GM12878 (cell line): ENCODE measurements around the gene NRAS. TPM values are rescaled to one million over a fixed set of nuclear protein-coding genes. Genes with fewer than 3 reads are reported as not detected.

ENCODE experiments used
- ATAC-seq: fragments of 200-7000 bp; cut with Tn5 transposase; 3 replicates; pipeline ENCODE4 v1.9.1; 2020; ENCODE audit warnings: mild to moderate bottlenecking, moderate library complexity
- BruUV-seq: library from RNA; stranded (reverse); fragments of 400-500 nt; replicated peaks from 2 replicates; lab custom pipeline; 2021; lab: Mats Ljungman, UMichigan
- CTCF ChIA-PET: fragments of 300-600 bp; sonication (Branson Sonifier 250); formaldehyde crosslinking; extraction: SDS; loops from one replicate; lab custom pipeline; 2021; ENCODE audit warnings: inconsistent platforms; lab: Yijun Ruan, JAX
- POLR2A ChIA-PET: fragments of 350-600 bp; formaldehyde crosslinking; extraction: SDS; loops from one replicate; lab custom pipeline; 2021; ENCODE audit warnings: inconsistent platforms; lab: Charles Lee
- RAD21 ChIA-PET: fragments of 300-600 bp; sonication (Branson Sonifier 250); formaldehyde crosslinking; loops from one replicate; lab custom pipeline; 2023; ENCODE audit warnings: antibody characterized with exemption; ENCODE audit not compliant: unreplicated experiment; lab: Charles Lee
- SMC1A ChIA-PET: fragments of 300-600 bp; sonication (Branson Sonifier 250); formaldehyde crosslinking; loops from one replicate; lab custom pipeline; 2023; ENCODE audit not compliant: unreplicated experiment, uncharacterized antibody; lab: Charles Lee
- DNase-seq: peaks from one replicate; pipeline ENCODE4 v3.0.0-alpha.2; 2011; ENCODE audit warnings: low read depth, low spot score
- FAIRE-seq: peaks from 3 replicates; lab custom pipeline; 2011; peaks lifted over from hg19 to GRCh38; lab: Jason Lieb, UNC
- H2AFZ ChIP-seq: 2 replicates; pipeline ENCODE4 v1.6.0; 2011; ENCODE audit warnings: low read depth, low read length, control low read depth; ENCODE audit not compliant: control insufficient read depth
- H3K27ac ChIP-seq: 2 replicates; pipeline ENCODE4 v1.5.1; 2011; ENCODE audit warnings: control low read depth; ENCODE audit not compliant: control insufficient read depth, insufficient read depth
- H3K27me3 ChIP-seq, 2 experiments: replicated peaks in 1 of 2; 2 replicates each; pipeline versions ENCODE4 v1.6.0 to v1.6.1; 2011; ENCODE audit warnings: low read length in 1 of 2; ENCODE audit not compliant: control insufficient read depth in 2 of 2, insufficient read depth in 2 of 2
- H3K36me3 ChIP-seq, 2 experiments: 2 replicates each; pipeline ENCODE4 v1.5.1; 2011; ENCODE audit warnings: low read length in 1 of 2; ENCODE audit not compliant: control insufficient read depth in 2 of 2, insufficient read depth in 2 of 2
- H3K4me1 ChIP-seq: 2 replicates; pipeline ENCODE4 v1.6.1; 2011; ENCODE audit warnings: mild to moderate bottlenecking, low read length, moderate library complexity, mixed read lengths; ENCODE audit not compliant: control insufficient read depth, insufficient read depth
- H3K4me2 ChIP-seq: 2 replicates; pipeline ENCODE4 v1.6.0; 2011; ENCODE audit warnings: control low read depth; ENCODE audit not compliant: control insufficient read depth, insufficient read depth
- H3K4me3 ChIP-seq: fragments of 200-600 bp; sonication (generic); 2 replicates; pipeline ENCODE4 v1.5.1; 2016
- H3K79me2 ChIP-seq: 2 replicates; pipeline ENCODE4 v1.6.0; 2011; ENCODE audit warnings: low read length; ENCODE audit not compliant: control insufficient read depth, insufficient read depth
- H3K9ac ChIP-seq: 2 replicates; pipeline ENCODE4 v1.8.0; 2011; ENCODE audit warnings: low read length, control low read depth, mixed read lengths; ENCODE audit not compliant: control insufficient read depth, insufficient read depth
- H3K9me3 ChIP-seq: replicated peaks from 3 replicates; pipeline ENCODE4 v1.5.1; 2011; ENCODE audit warnings: mild to moderate bottlenecking, low read length; ENCODE audit not compliant: control insufficient read depth, insufficient read depth
- H4K20me1 ChIP-seq: 2 replicates; pipeline ENCODE4 v1.6.0; 2011; ENCODE audit not compliant: control insufficient read depth, insufficient read depth
- ATF7 ChIP-seq: fragments of 450-650 bp; IDR thresholded peaks from 2 replicates; pipeline ENCODE4 v1.6.1; 2016; ENCODE audit warnings: low read depth, mild to moderate bottlenecking
- CHD2 ChIP-seq: IDR thresholded peaks from 2 replicates; pipeline ENCODE4 v1.6.1; 2011; ENCODE audit warnings: low read depth, low read length, improper control_type of control experiment, borderline replicate concordance
- DPF2 ChIP-seq: fragments of 450-650 bp; IDR thresholded peaks from 2 replicates; pipeline ENCODE4 v1.6.1; 2017; ENCODE audit warnings: mild to moderate bottlenecking
- HDAC2 ChIP-seq: fragments of 200-600 bp; sonication (generic); IDR thresholded peaks from 2 replicates; pipeline ENCODE4 v1.6.1; 2017
- KAT2A ChIP-seq: conservative IDR thresholded peaks from 2 replicates; pipeline ENCODE4 v1.6.1; 2011; ENCODE audit warnings: low read depth, low read length; ENCODE audit not compliant: control insufficient read depth
- NR2C2 ChIP-seq: IDR thresholded peaks from 2 replicates; pipeline ENCODE4 v1.6.1; 2011; ENCODE audit warnings: borderline replicate concordance, low read depth; ENCODE audit not compliant: control insufficient read depth, insufficient read length
- NRF1 ChIP-seq: conservative IDR thresholded peaks from 2 replicates; pipeline ENCODE4 v1.6.1; 2011; ENCODE audit warnings: mild to moderate bottlenecking, low read depth, low read length, improper control_type of control experiment
- RAD51 ChIP-seq: fragments of 450-650 bp; IDR thresholded peaks from 2 replicates; pipeline ENCODE4 v1.6.1; 2016; ENCODE audit warnings: moderate library complexity, mild to moderate bottlenecking, inconsistent platforms
- RUNX3 ChIP-seq: IDR thresholded peaks from 2 replicates; pipeline ENCODE4 v1.6.1; 2012; ENCODE audit warnings: low read length, inconsistent platforms
- WRNIP1 ChIP-seq: IDR thresholded peaks from 2 replicates; pipeline ENCODE4 v1.6.1; 2011; ENCODE audit warnings: low read depth, low read length, improper control_type of control experiment, borderline replicate concordance
- WGBS: methylation state at CpG from one replicate; pipeline ENCODE4 v1.1.6; 2016; ENCODE audit warnings: low lambda C conversion rate; ENCODE audit not compliant: insufficient replicate concordance, insufficient coverage; ENCODE audit errors: missing lambda C conversion rate; 5-methylcytosine and 5-hydroxymethylcytosine counted together
- in situ Hi-C: fragments of 300-500 bp; cut with MboI; formaldehyde crosslinking; loops from 9 replicates; pipeline ENCODE4 v1.14.3; 2018; ENCODE audit warnings: mixed read lengths
- intact Hi-C: fragments of 100-400 bp; cut with micrococcal nuclease; formaldehyde crosslinking; loops from one replicate; pipeline ENCODE4 v1.14.2; 2022; ENCODE audit not compliant: unreplicated experiment
- polyA plus RNA-seq, 11 experiments: library from polyadenylated mRNA; depleted of rRNA in 4 of 11; unstranded in 6 of 11; stranded (reverse) in 5 of 11; fragments of >200 nt; fragmentation: Nextera tagmentation in 4 of 11; fragmentation: Illumina TruSeq in 1 of 11; extraction: Ambion mirVana in 4 of 11; extraction: Trizol in 1 of 11; gene quantifications; 1 replicate in 1 of 11; 2 replicates in 10 of 11; pipeline versions ENCODE4 v1.2.1 to v1.2.3, GENCODE V29; 2011 to 2016; ENCODE audit warnings: inconsistent platforms in 2 of 11, missing spikeins in 2 of 11, low read depth in 1 of 11
- total RNA-seq, 4 experiments: library from RNA; depleted of rRNA in 3 of 4; stranded (reverse); fragments of >200 nt in 3 of 4; fragmentation: Illumina TruSeq in 1 of 4; extraction: Trizol in 1 of 4; gene quantifications; 2 replicates each; pipeline versions ENCODE4 v1.2.1 to v1.2.3, GENCODE V29; 2013 to 2021
- TF ChIP-seq, protein P1 (sequence below): IDR thresholded peaks from 2 replicates; pipeline ENCODE4 v1.6.1; 2012; ENCODE audit warnings: mild to moderate bottlenecking, low read depth, low read length
- TF ChIP-seq, protein P2 (sequence below): IDR thresholded peaks from 2 replicates; pipeline ENCODE4 v1.6.1; 2012; ENCODE audit warnings: low read depth, low read length, improper control_type of control experiment
- TF ChIP-seq, protein P3 (sequence below): fragments of 450-650 bp; conservative IDR thresholded peaks from 2 replicates; pipeline ENCODE4 v1.6.1; 2017; ENCODE audit warnings: mild to moderate bottlenecking, moderate library complexity
- TF ChIP-seq, protein P4 (sequence below): fragments of 150-350 bp; IDR thresholded peaks from 2 replicates; pipeline ENCODE4 v1.6.1; 2014; ENCODE audit warnings: mild to moderate bottlenecking, low read depth, low read length
- TF ChIP-seq, protein P5 (sequence below): fragments of 450-650 bp; IDR thresholded peaks from 2 replicates; pipeline ENCODE4 v1.6.1; 2018; ENCODE audit warnings: borderline replicate concordance, mild to moderate bottlenecking; ENCODE audit not compliant: partially characterized antibody

Gene NRAS
- total and polyA plus RNA-seq, 10 of the 15 experiments (the other 5 are each of a cell fraction or from before 2014, with no cell fraction given), result 31.7 to 73.2 (median 66.2) TPM

DNA sequence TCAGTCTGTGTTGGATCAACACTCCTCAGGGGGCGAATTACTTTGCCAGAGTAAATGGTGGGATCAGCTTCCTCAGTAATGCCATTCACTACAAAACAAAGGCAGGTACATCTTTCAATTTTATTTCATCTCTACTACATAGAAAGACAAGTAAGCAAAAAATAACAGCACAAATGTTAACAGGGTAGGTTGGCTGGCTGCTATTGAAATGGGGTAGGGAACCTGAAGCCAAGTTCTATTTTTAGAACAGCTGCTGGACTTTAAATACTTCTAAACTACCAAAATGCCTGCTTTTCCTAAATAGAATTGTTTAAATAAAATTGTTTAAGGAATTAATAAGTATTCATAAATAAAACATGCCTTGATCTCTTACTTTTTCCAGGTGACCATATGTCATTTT, 7.3 kb upstream of the NRAS start:
- ChIA-PET SMC1A (no interaction called here), CTCF (no interaction called here), RAD21 (no interaction called here), POLR2A (no interaction called here)
- Histone ChIP-seq H3K79me2 (no peaks in the 10 kb centered on the region), H3K4me3 (no peak overlapping the region), H3K9me3 (no peaks in the 10 kb centered on the region), H3K27ac (no peak overlapping the region), H4K20me1 (no peaks in the 10 kb centered on the region), H3K27me3 (no peaks in the 10 kb centered on the region), H3K4me2 (no peak overlapping the region), H3K4me1 (no peaks in the 10 kb centered on the region), H3K36me3 (peaks cover 10 to 40% of the 10 kb centered on the region in 2 experiments), H2AFZ (no peak overlapping the region), H3K9ac (no peak overlapping the region)
- 93% methylated on average over 1 of the region's 1 CpG for WGBS
- ATAC-seq (no peak), DNase-seq (no peak), FAIRE-seq (no peak)
- in situ Hi-C loops (no loop called here), intact Hi-C loops (no loop called here)
- no TSS peak for BruUV-seq
- TF ChIP-seq NRF1 (no peak), DPF2 (no peak), KAT2A (no peak), ATF7 (no peak), HDAC2 (no peak), WRNIP1 (no peak), CHD2 (no peak), NR2C2 (no peak), RUNX3 (no peak), RAD51 (no peak)
- TF ChIP-seq, protein P1, sequence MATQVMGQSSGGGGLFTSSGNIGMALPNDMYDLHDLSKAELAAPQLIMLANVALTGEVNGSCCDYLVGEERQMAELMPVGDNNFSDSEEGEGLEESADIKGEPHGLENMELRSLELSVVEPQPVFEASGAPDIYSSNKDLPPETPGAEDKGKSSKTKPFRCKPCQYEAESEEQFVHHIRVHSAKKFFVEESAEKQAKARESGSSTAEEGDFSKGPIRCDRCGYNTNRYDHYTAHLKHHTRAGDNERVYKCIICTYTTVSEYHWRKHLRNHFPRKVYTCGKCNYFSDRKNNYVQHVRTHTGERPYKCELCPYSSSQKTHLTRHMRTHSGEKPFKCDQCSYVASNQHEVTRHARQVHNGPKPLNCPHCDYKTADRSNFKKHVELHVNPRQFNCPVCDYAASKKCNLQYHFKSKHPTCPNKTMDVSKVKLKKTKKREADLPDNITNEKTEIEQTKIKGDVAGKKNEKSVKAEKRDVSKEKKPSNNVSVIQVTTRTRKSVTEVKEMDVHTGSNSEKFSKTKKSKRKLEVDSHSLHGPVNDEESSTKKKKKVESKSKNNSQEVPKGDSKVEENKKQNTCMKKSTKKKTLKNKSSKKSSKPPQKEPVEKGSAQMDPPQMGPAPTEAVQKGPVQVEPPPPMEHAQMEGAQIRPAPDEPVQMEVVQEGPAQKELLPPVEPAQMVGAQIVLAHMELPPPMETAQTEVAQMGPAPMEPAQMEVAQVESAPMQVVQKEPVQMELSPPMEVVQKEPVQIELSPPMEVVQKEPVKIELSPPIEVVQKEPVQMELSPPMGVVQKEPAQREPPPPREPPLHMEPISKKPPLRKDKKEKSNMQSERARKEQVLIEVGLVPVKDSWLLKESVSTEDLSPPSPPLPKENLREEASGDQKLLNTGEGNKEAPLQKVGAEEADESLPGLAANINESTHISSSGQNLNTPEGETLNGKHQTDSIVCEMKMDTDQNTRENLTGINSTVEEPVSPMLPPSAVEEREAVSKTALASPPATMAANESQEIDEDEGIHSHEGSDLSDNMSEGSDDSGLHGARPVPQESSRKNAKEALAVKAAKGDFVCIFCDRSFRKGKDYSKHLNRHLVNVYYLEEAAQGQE, result no peak
- TF ChIP-seq, protein P2, sequence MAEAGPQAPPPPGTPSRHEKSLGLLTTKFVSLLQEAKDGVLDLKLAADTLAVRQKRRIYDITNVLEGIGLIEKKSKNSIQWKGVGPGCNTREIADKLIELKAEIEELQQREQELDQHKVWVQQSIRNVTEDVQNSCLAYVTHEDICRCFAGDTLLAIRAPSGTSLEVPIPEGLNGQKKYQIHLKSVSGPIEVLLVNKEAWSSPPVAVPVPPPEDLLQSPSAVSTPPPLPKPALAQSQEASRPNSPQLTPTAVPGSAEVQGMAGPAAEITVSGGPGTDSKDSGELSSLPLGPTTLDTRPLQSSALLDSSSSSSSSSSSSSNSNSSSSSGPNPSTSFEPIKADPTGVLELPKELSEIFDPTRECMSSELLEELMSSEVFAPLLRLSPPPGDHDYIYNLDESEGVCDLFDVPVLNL, result no peak
- TF ChIP-seq, protein P3, sequence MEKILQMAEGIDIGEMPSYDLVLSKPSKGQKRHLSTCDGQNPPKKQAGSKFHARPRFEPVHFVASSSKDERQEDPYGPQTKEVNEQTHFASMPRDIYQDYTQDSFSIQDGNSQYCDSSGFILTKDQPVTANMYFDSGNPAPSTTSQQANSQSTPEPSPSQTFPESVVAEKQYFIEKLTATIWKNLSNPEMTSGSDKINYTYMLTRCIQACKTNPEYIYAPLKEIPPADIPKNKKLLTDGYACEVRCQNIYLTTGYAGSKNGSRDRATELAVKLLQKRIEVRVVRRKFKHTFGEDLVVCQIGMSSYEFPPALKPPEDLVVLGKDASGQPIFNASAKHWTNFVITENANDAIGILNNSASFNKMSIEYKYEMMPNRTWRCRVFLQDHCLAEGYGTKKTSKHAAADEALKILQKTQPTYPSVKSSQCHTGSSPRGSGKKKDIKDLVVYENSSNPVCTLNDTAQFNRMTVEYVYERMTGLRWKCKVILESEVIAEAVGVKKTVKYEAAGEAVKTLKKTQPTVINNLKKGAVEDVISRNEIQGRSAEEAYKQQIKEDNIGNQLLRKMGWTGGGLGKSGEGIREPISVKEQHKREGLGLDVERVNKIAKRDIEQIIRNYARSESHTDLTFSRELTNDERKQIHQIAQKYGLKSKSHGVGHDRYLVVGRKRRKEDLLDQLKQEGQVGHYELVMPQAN, result no peak
- TF ChIP-seq, protein P4, sequence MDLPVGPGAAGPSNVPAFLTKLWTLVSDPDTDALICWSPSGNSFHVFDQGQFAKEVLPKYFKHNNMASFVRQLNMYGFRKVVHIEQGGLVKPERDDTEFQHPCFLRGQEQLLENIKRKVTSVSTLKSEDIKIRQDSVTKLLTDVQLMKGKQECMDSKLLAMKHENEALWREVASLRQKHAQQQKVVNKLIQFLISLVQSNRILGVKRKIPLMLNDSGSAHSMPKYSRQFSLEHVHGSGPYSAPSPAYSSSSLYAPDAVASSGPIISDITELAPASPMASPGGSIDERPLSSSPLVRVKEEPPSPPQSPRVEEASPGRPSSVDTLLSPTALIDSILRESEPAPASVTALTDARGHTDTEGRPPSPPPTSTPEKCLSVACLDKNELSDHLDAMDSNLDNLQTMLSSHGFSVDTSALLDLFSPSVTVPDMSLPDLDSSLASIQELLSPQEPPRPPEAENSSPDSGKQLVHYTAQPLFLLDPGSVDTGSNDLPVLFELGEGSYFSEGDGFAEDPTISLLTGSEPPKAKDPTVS, result no peak
- TF ChIP-seq, protein P5, sequence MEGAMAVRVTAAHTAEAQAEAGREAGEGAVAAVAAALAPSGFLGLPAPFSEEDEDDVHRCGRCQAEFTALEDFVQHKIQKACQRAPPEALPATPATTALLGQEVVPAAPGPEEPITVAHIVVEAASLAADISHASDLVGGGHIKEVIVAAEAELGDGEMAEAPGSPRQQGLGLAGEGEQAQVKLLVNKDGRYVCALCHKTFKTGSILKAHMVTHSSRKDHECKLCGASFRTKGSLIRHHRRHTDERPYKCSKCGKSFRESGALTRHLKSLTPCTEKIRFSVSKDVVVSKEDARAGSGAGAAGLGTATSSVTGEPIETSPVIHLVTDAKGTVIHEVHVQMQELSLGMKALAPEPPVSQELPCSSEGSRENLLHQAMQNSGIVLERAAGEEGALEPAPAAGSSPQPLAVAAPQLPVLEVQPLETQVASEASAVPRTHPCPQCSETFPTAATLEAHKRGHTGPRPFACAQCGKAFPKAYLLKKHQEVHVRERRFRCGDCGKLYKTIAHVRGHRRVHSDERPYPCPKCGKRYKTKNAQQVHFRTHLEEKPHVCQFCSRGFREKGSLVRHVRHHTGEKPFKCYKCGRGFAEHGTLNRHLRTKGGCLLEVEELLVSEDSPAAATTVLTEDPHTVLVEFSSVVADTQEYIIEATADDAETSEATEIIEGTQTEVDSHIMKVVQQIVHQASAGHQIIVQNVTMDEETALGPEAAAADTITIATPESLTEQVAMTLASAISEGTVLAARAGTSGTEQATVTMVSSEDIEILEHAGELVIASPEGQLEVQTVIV, result no peak
